GM19328 (cell line): Measurements from ENCODE around the gene UPK3B.
"Not testable (repeated sequence)": the region's sequence is repeated elsewhere in the genome, so short reads cannot be mapped to it uniquely, and the experiment has no call there.

Experiments
- ATAC-seq: cut with Tn5 transposase; IDR thresholded peaks from one replicate; pipeline ENCODE4 v1.9.1; 2021; ENCODE audit warnings: mild to moderate bottlenecking, moderate library complexity; ENCODE audit not compliant: unreplicated experiment

UPK3B gene

DNA sequence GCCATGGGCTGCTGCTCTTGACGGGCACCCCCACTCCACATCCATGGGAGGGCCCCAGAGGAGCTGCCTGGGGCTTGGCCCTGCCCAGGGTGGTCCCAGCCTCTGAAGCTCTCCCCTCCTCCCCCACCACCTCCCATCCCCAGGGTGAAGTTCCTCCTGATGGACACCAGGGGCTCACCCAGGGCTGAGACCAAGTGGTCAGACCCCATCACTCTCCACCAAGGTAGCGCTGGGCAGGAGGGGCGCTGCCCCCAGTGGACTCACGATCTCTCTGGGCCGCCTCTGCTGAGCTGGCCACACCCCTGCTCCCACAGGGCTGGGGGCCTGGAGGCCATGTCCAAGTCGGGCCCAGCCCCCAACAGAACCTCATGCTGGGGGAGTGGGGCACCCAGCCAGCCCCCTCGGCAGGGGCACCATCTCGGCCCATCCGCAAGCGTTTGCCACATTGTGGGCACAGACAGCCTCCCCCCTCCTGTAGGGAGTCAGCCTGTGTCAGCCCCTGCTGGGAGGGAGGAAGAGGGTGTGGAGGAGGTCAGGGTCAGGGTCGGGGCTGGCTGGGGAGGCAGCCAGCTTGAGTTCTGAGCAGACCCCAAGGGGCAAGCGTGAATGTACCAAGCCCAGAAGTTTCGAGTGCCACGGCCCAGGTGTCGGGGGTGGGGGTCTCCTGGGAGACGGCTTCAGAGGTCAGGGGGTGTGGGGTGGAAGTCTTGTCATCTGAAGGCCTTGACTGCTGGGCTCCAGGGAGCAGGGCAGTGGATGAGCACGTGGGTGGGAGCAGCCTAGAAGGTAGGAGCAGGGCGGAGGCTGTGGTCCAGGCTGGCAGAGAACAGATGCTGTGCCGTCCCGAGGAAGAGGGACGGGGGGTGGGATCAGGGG, 2.8 kb downstream of the UPK3B start:
- ATAC-seq = no peak

DNA sequence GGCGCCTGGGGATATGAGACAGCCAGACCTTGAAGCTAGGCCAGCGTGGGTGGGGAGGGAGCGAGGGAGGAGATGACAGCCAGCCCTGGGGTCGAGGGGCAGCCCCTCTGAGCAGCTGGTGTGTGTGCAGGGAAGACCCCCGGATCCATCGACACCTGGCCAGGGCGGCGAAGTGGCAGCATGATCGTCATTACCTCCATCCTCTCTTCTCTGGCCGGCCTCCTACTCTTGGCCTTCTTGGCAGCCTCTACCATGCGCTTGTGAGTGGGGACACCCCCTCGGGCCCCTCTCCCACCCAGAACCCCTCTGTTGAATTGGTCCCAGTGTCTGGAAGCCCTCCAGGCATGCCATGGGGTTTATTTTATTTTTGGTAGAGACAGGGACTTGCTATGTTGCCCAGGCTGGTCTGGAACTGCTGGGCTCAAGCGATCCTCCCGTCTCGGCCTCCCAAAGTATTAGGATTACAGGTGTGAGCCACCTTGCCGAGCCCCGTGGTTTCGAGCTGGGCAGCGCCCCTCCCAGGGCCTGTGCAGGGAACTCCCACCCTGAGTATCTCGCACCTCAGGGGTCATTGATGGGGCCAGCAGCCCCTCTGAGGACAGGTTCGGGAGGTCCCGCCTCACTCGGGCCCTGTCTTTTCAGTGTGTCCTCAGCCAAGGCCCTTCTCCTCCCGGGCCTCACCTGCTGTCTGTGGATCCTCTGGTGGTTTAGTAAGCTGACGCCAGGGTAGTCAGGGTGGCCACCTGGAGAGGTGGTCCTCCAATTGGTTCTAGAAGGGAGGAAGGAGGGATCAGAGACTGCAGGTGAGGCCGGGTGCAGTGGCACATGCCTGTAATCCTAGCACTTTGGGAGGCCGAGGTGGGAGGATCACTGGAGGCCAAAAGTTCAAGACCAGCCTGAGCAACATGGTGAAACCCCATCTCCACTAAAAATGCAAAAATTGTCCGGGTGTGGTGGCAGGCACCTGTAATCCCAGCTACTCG, 3.8 kb downstream of the UPK3B start:
- no peak for ATAC-seq

DNA sequence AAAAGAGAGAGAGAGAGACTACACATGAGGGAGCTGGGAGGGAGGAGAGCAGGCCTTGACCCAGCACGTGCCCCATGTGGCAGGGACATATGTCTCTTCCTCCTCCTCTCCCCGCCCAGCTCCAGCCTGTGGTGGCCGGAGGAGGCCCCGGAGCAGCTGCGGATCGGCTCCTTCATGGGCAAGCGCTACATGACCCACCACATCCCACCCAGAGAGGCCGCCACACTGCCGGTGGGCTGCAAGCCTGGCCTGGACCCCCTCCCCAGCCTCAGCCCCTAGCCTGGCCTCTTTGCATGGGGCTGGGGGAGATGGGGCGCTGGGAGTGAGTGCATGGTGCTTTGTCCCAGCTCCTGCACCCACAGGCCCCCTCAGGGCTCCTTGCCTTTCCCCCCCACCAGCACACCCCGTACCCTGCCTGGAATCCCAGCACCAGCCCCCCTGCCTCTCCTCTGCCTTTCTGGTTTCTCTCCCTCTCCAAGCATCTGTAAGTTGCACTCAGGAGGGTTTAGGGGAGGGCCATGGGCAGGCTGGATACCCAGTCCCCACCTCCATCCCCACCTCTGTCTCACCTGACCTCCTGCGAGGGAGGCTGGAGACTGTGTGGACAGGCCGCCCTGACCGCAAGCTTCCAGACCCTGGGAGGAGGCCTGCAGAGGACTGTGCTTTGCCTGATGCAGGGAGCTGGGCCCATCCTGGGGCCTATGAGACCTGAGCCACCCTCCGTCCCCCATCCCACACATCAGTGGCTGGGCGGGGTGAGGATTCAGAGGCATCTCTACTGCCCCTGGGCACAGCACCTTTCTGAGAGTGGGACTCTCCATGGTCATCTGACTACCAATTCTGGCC, 4.8 kb downstream of the UPK3B start:
- no peak for ATAC-seq

DNA sequence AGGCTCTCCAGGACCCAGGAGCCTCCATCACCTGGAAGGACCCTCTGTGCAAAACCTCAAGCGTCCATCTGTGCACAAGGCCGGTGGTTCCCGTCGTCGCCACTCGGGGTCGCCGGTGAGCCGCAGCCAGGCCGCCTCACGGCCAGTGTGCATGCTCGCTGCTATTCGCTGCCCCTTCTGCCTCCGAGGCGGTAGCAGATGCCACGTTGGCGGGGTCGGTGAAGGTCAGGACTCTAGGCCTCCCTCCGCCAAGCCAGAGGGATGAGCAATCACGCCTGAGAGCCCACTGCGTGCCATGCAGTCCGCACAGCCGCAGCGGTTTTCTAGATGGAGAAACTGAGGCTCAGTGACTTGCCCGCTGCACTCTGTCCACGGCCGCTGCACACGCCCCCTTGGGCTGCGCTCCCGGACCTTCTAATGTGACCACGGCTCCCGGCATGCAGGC, 5.7 kb downstream of the UPK3B start:
- no peak for ATAC-seq

DNA sequence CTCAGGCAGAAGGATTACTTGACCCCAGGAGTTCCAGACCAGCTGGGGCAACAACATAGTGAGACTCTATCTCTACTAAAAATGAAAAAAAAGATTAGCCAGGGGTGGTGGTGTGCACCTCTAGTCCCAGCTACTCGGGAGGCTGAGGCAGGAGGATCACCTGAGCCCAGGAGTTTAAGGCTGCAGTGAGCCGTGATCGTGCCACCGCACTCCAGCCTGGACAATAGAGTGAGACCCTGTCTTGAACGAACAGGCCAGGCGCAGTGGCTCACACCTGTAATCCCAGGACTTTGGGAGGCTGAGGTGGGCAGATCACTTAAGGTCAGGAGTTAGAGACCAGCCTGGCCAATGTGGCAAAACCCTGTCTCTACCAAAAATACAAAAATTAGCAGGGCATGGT, 6.6 kb downstream of the UPK3B start:
- ATAC-seq = not testable (repeated sequence)

DNA sequence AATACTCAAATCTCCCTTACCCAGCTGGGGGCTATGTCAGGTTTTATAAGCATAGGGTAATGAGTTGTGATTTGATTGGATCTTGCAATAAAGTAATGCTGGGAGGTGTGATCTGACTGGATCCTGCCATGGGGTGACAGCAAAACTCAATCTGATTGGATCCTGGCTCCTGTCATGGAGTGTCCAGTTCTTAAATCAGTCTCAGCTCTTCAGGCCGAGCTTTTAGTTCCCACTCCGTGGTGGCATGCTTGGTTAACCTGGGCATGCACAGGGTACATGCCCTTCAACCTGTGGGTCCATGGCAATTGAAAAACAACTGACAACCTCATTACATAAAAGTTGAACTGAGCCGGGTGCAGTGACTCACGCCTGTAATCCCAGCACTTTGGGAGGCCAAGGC, 15.8 kb downstream of the UPK3B start:
- not testable (repeated sequence) for ATAC-seq

DNA sequence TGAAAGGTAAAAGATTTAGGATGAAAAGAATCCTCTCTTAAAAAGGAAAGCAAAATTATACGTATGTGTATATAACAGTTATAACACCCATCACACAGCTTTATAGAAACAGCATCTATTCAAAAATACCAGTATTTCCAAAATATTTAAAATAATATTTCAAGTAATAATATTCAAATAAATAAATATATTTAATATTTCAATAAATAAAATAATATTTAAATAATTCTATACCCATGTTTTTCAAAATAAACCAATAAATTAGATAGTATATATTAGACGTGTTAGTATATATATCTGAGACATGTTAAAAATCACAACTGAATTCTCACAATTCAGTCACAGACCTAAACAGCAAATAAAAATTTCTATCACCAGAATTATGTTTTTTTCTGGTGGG, 21.3 kb downstream of the UPK3B start:
- not testable (repeated sequence) for ATAC-seq

DNA sequence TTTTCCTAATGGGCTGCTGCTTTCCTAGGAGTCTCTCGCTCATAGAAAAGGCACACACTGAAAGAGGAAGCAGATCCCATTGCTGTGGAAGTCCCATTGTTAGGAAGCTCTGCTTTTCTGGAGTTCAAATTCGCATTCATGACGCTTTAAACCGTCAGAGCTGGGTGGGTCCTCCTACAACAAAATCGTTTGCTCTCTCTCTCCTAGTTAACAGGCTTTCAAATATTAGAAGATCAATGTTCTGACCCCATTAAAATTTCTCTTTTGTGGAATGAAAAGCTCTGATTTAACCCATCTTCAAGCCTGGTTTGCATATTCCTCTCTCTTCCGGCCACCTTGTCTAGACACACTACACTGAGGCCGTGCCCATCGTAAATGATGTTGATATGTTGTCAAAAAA, 32.8 kb downstream of the UPK3B start, which contains the start of gene SPDYE16:
SPDYE16 (minus strand) TSS at position 101 of the 400 bp plus-strand sequence. CDS start 1,838 bp downstream, outside the sequence.
- not testable (repeated sequence) for ATAC-seq

DNA sequence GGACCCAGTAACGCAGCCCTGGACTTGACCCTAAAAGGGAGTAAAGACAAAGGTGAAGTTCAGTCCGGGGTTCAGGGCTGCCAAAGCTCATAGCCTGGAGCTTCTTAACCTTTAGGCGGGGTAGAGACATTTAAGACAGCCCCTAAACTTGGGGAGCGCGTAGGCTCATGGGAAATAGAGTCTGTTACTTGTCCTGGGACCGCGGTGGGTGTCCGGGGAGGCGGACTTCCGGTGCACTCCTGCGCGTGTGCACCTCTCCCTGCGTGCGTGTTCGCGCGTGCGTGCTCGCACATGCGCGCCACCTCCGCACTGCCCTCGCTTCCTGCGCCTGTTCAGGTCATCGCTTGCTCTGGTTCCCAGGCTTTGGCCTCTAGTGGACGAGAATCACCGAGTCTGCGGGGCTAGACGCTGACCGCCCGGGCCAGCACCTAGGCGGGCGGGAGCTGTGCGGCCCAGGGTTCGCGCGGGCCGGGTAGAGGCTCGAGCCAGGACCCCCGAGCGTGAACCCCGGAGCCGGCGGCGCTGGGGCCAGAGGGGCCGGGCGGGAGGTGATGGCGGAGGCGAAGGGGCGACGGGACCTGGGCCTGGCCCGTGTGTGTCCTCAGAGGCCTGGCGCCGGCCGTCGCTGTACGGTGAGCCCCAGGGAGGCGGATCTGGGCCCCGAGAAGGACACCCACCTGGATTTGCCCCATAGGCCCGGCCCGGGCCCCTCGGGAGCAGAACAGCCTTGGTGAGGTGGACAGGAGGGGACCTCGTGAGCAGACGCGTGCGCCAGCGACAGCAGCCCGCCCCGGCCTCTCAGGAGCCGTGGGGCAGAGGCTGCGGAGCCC, 38.9 kb downstream of the UPK3B start:
- ATAC-seq = peak; percentile 99

DNA sequence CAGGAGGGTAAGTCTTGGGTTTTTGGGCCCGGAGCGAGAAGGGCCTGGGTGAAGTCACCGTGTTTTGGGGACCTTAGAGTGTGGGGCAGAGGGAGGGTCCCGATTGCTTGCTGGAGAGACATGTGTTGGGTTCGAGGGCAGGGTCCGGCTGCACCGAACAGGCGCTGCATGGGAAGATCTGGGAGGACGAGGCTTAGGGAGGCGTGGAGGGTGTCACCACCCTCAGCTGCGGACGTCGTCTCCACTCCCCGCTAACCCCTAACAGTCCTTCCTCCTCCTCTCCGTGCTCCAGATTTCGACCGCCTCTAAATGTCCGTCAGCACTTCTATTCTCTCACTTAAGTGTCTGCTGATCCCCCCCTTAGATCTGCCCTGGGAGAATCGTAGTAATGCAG, 39.5 kb downstream of the UPK3B start:
- not testable (repeated sequence) for ATAC-seq

DNA sequence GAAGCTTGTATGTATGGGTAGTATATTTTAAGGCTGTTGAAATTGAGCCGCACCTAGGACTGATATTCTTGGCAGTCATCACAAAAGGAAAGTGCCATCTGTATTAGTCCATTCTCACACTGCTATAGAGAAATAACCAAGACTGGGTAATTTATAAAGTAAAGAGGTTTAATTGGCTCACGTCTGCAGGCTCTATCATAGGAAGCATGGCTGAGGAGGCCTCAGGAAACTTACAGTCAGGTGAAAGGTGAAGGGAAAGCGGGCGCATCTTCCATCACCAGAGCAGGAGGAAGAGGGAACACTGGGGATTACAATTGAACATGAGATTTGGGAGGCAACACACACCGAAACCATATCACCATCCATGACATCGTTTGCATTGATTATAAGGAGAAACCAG, 41.6 kb downstream of the UPK3B start:
- ATAC-seq = not testable (repeated sequence)

DNA sequence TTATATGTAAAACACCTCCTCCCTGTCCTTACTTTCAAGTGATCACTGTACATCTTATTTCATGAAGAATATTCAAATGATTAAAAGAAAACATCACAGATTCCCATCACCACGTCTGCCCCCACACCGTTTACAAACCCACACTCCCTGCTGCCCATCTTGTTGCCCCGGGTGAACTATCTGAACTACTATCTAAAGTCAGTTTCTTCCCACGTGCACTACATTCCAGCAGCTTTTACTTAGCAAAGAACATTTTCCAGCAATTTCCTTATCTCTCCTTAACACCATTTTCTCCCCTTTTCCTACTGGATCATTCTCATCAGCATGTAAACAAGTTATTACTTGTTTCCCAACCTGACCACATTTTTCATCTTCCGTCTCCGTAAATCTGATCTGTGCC, 49.3 kb downstream of the UPK3B start:
- ATAC-seq = not testable (repeated sequence)

DNA sequence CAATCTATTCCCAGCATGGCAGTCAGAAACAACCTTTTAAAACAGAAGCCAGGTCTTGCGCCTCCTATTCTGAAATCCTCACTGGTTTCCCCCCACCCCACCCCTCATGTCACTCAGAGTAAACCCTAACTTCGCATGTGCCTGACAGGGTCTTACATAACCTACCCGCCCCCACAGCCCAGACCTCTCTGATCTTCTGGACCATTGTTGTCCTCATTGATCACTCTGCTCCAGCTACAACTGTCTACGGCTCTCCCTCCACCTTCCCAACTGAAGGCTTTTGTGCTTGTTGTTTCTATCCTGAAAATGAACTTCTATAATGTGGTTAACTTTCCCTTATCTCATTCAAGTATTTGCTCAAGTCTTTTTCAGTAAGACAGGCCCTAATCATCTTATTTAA, 49.8 kb downstream of the UPK3B start:
- ATAC-seq = not testable (repeated sequence)

DNA sequence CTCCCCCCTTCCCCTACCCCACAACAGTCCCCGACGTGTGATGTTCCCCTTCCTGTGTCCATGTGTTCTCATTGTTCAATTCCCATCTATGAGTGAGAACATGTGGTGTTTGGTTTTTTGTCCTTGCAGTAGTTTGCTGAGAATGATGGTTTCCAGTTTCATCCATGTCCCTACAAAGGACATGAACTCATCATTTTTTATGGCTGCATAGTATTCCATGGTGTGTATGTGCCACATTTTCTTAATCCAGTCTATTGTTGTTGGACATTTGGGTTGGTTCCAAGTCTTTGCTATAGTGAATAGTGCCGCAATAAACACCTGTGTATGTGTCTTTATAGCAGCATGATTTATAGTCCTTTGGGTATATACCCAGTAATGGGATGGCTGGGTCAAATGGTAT, 51.0 kb downstream of the UPK3B start:
- ATAC-seq = not testable (repeated sequence)

DNA sequence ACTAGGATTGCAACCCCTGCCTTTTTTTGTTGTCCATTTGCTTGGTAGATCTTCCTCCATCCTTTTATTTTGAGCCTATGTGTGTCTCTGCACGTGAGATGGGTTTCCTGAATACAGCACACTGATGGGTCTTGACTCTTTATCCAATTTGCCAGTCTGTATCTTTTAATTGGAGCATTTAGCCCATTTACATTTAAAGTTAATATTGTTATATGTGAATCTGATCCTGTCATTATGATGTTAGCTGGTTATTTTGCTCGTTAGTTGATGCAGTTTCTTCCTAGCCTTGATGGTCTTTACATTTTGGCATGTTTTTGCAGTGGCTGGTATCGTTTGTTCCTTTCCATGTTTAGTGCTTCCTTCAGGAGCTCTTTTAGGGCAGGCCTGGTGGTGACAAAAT, 54.6 kb downstream of the UPK3B start:
- ATAC-seq = not testable (repeated sequence)
